Gastrocnemius medialis (tissue), 4 donors: ENCODE data around the gene GPR84.

Source experiments
- CTCF ChIP-seq, 5 experiments: fragments of 450-650 bp in 3 of 5; fragments of 200-600 bp in 2 of 5; sonication (generic) in 2 of 5; IDR thresholded peaks in 4 of 5; conservative IDR thresholded peaks in 1 of 5; 1 replicate in 4 of 5; 2 replicates in 1 of 5; pipeline ENCODE4 v1.5.1; 2016 to 2019; ENCODE audit warnings: antibody characterized with exemption in 5 of 5, mild to moderate bottlenecking in 3 of 5, moderate library complexity in 3 of 5
- POLR2A ChIP-seq, 2 donors: fragments of 450-650 bp; IDR thresholded peaks; one replicate each; pipeline ENCODE4 v1.6.1; 2017; ENCODE audit warnings: antibody characterized with exemption in 2 of 2, mild to moderate bottlenecking in 2 of 2, moderate library complexity in 2 of 2

GRCh38 chr12:54363618-54364017 is 668 bp downstream of the GPR84 start:
- TF ChIP-seq CTCF (IDR thresholded peaks at IDR 0.05 in 4 of 5, conservative IDR thresholded peaks at IDR 0.05 in 1 of 5) (no peak), POLR2A (IDR thresholded peaks at IDR 0.05) (no peak)
